Spleen (tissue), 7 donors: Measurements from ENCODE around the gene TESK1.

Experiments
- CTCF ChIP-seq, 11 experiments: fragments of 200-600 bp in 7 of 11; fragments of 450-650 bp in 4 of 11; sonication (generic) in 4 of 11; IDR thresholded peaks in 8 of 11; conservative IDR thresholded peaks in 3 of 11; 1 replicate in 7 of 11; 2 replicates in 4 of 11; pipeline versions ENCODE4 v1.4.0 to v1.8.0; 2016 to 2021; ENCODE audit warnings: antibody characterized with exemption in 11 of 11, inconsistent platforms in 4 of 11, mild to moderate bottlenecking in 1 of 11
- POLR2A ChIP-seq, 3 donors: fragments of 450-650 bp; IDR thresholded peaks; one replicate each; pipeline ENCODE4 v1.5.1; 2017; ENCODE audit warnings: antibody characterized with exemption in 3 of 3, mild to moderate bottlenecking in 1 of 3
- POLR2AphosphoS5 ChIP-seq, 3 donors: sonication (generic); formaldehyde crosslinking; IDR thresholded peaks; one replicate each; pipeline ENCODE4 v1.5.1; 2017; ENCODE audit warnings: antibody characterized with exemption in 3 of 3
- donor health status: DM: no; HTN: no; CAD: no; lungs with moderate emphysema.
- donor health status: DM: no; HTN: no; CAD: no.
- donor health status: DM: no; HTN: no; CAD: no.

DNA sequence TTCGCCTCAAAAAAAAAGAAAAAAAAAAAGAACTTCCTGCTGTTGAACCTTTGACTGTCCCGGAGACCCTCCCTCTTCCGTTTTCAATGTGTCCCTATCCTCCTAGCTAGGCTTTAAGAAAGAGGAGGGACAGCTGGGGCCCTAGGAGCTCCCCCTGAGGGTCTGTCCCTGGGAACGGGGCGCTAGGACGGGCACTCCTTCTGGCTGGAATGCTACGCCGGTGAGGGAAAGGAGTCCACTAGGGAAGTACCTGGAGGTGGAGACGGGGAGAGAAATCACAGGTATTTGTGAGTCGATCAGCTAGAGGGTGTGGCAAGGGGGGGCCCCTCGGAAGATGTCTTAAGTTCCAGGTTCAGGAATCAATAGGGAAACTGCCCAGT, 41.1 kb downstream of the TESK1 start:
- TF ChIP-seq CTCF (IDR thresholded peaks at IDR 0.05 in 8 of 11, conservative IDR thresholded peaks at IDR 0.05 in 3 of 11) = no peak
- TF ChIP-seq POLR2A (IDR thresholded peaks at IDR 0.05) = no peak
- TF ChIP-seq POLR2AphosphoS5 (IDR thresholded peaks at IDR 0.05) = no peak
